ENCODE measurements around the gene DKKL1. TPM values are rescaled to one million over a fixed set of nuclear protein-coding genes. Genes with fewer than 3 reads are reported as not detected.

Gene DKKL1
- not detected for total RNA-seq
- not detected for polyA plus RNA-seq
- not detected for total RNA-seq

GRCh38 chr19:49363268-49364082, at the start of gene DKKL1:
TSS of gene DKKL1 (plus strand) at chr19:49363877. CDS start at chr19:49363999, 122 bp downstream.
- intact Hi-C loops (cut with micrococcal nuclease), result loop anchor here (1.0 to 5.0 kb wide), 3 partner anchors 32 to 80 kb away; no protein-coding TSS in a partner anchor
- Mint-ChIP-seq H3K4me3 (peak within 1 kb of the TSS in 1 of 10 donors; percentile 45), H3K27ac (peak within 1 kb of the TSS in 1 of 9 donors; percentile 70), H3K4me1 (peaks cover 5 to 21% (median 12%) of the 10 kb centered on the region in 7 donors), H3K9me3 (peaks cover 0 to 2% (median 0%) of the 10 kb centered on the region in 11 donors), H3K27me3 (peaks cover 0 to 36% (median 16%) of the 10 kb centered on the region in 5 donors), H3K36me3 (no peaks in the 10 kb centered on the region)
- H3K4me1 ChIP-seq (ENCODE audit: control insufficient read depth in 2 of 2, insufficient read depth in 2 of 2, low read length in 2 of 2), result peaks cover 11 to 28% of the 10 kb centered on the region in 2 donors
- no peaks in the 10 kb centered on the region for H3K36me3 ChIP-seq (ENCODE audit: control insufficient read depth in 2 of 3, insufficient read depth in 3 of 3, low read length in 3 of 3)
- H3K9me3 ChIP-seq (ENCODE audit: control insufficient read depth in 2 of 3, low read length in 3 of 3), result no peaks in the 10 kb centered on the region
- ChIA-PET POLR2A (interaction anchor here (0.6 kb wide), 2 partner anchors 200 to 270 kb away, joined by 4 to 6 read pairs; no protein-coding TSS in a partner anchor), CTCF (interaction anchor here (0.6 kb wide), 1 partner anchor 89 kb away, joined by 3 read pairs; no protein-coding TSS in a partner anchor)
- H3K4me3 ChIP-seq (ENCODE audit: low read length), result peak within 1 kb of the TSS; percentile 47
- DNase-seq, result peak; percentile 33 to 84 (median 62)
- peak; percentile 93 for ATAC-seq
- H3K27me3 ChIP-seq (ENCODE audit: control insufficient read depth in 2 of 2, insufficient read depth in 2 of 2, low read length in 2 of 2), result peaks cover 5 to 18% of the 10 kb centered on the region in 2 donors
- H3K27ac ChIP-seq (ENCODE audit: low read depth, low read length), result no peak within 1 kb of the TSS

DNA sequence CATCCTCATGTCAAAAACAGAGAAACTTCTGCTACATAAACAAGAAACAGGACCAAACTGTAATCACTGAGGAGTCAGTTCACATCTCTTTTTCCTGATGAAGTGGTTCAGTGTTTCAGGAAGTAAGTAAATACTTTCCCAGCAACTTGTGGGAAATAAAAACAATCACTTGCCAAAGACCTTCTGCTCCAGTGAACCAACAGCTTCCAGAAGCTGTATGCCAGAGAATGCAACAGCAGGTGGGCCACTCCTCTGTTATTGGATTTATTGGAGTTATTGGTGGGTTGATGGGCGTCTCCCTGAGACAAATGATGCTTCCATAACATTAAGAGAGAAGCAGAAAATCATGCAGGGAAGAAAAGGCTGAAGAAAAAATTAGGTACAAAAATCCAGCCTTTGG, 48.6 kb upstream of the DKKL1 start:
- H3K4me1 Mint-ChIP-seq, result peaks cover 5 to 25% (median 12%) of the 10 kb centered on the region in 7 donors
- peaks cover 0 to 18% (median 0%) of the 10 kb centered on the region in 3 experiments for H3K36me3 ChIP-seq (ENCODE audit: control insufficient read depth in 2 of 3, insufficient read depth in 3 of 3, low read length in 3 of 3)
- DNase-seq (no peak), ATAC-seq (no peak)
- peaks cover 0 to 23% (median 11%) of the 10 kb centered on the region in 11 donors for H3K9me3 Mint-ChIP-seq
- H3K27ac Mint-ChIP-seq, result no peak overlapping the region
- peaks cover 0 to 4% (median 0%) of the 10 kb centered on the region in 3 experiments for H3K9me3 ChIP-seq (ENCODE audit: control insufficient read depth in 2 of 3, low read length in 3 of 3)
- H3K27me3 ChIP-seq (ENCODE audit: control insufficient read depth in 2 of 2, insufficient read depth in 2 of 2, low read length in 2 of 2), result no peaks in the 10 kb centered on the region
- H3K4me1 ChIP-seq (ENCODE audit: control insufficient read depth in 2 of 2, insufficient read depth in 2 of 2, low read length in 2 of 2), result no peaks in the 10 kb centered on the region
- H3K27ac ChIP-seq (ENCODE audit: low read depth, low read length), result no peak overlapping the region
- peaks cover 0 to 2% (median 0%) of the 10 kb centered on the region in 5 donors for H3K27me3 Mint-ChIP-seq
- no peak overlapping the region for H3K4me3 Mint-ChIP-seq
- ChIA-PET POLR2A (no interaction called here), CTCF (interaction anchor here (1.6 kb wide), 1 partner anchor 14 kb away, joined by 4 read pairs; no protein-coding TSS in a partner anchor)
- intact Hi-C loops (cut with micrococcal nuclease), result no loop called here
- H3K4me3 ChIP-seq (ENCODE audit: low read length), result no peak overlapping the region
- H3K36me3 Mint-ChIP-seq, result peaks cover 4 to 55% (median 43%) of the 10 kb centered on the region in 5 donors

- H3K4me3 ChIP-seq (ENCODE audit: low read length), result no peak overlapping the region
- Mint-ChIP-seq H3K36me3 (peaks cover 4 to 48% (median 31%) of the 10 kb centered on the region in 5 donors), H3K4me1 (peaks cover 5 to 25% (median 12%) of the 10 kb centered on the region in 7 donors), H3K27me3 (peaks cover 0 to 2% (median 0%) of the 10 kb centered on the region in 5 donors), H3K9me3 (peaks cover 0 to 26% (median 13%) of the 10 kb centered on the region in 11 donors), H3K27ac (peak overlapping the region in 2 of 9 donors; percentile 6 to 13), H3K4me3 (no peak overlapping the region)
- intact Hi-C loops (cut with micrococcal nuclease), result no loop called here
- no peak for DNase-seq
- ChIA-PET POLR2A (interaction anchor here (0.5 kb wide), 1 partner anchor 255 kb away, joined by 7 read pairs; no protein-coding TSS in a partner anchor), CTCF (no interaction called here)
- H3K27me3 ChIP-seq (ENCODE audit: control insufficient read depth in 2 of 2, insufficient read depth in 2 of 2, low read length in 2 of 2), result no peaks in the 10 kb centered on the region
- peaks cover 0 to 4% (median 0%) of the 10 kb centered on the region in 3 experiments for H3K9me3 ChIP-seq (ENCODE audit: control insufficient read depth in 2 of 3, low read length in 3 of 3)
- no peak overlapping the region for H3K27ac ChIP-seq (ENCODE audit: low read depth, low read length)
- no peak for ATAC-seq
- no peaks in the 10 kb centered on the region for H3K4me1 ChIP-seq (ENCODE audit: control insufficient read depth in 2 of 2, insufficient read depth in 2 of 2, low read length in 2 of 2)
- peaks cover 0 to 7% (median 0%) of the 10 kb centered on the region in 3 experiments for H3K36me3 ChIP-seq (ENCODE audit: control insufficient read depth in 2 of 3, insufficient read depth in 3 of 3, low read length in 3 of 3)
These were observed 47.4 kb upstream of the DKKL1 start for GRCh38 chr19:49316284-49316683.

- ChIA-PET CTCF (interaction anchor here (0.6 to 1.5 kb wide), 4 partner anchors 10 to 50 kb away, joined by 3 to 6 read pairs (median 5); partner anchors contain the start of gene CD37), POLR2A (interaction anchor here (0.6 to 0.7 kb wide), 2 partner anchors 10 to 230 kb away, joined by 3 read pairs; no protein-coding TSS in a partner anchor)
- Mint-ChIP-seq H3K4me1 (peaks cover 5 to 27% (median 12%) of the 10 kb centered on the region in 7 donors), H3K27ac (no peak overlapping the region), H3K27me3 (peaks cover 0 to 2% (median 0%) of the 10 kb centered on the region in 5 donors), H3K4me3 (no peak overlapping the region), H3K9me3 (peaks cover 0 to 26% (median 13%) of the 10 kb centered on the region in 11 donors), H3K36me3 (peaks cover 4 to 48% (median 38%) of the 10 kb centered on the region in 5 donors)
- Histone ChIP-seq H3K27ac (ENCODE audit: low read depth, low read length) (no peak overlapping the region), H3K27me3 (ENCODE audit: control insufficient read depth in 2 of 2, insufficient read depth in 2 of 2, low read length in 2 of 2) (no peaks in the 10 kb centered on the region), H3K4me3 (ENCODE audit: low read length) (no peak overlapping the region), H3K36me3 (ENCODE audit: control insufficient read depth in 2 of 3, insufficient read depth in 3 of 3, low read length in 3 of 3) (peaks cover 0 to 4% (median 0%) of the 10 kb centered on the region in 3 experiments), H3K4me1 (ENCODE audit: control insufficient read depth in 2 of 2, insufficient read depth in 2 of 2, low read length in 2 of 2) (no peaks in the 10 kb centered on the region), H3K9me3 (ENCODE audit: control insufficient read depth in 2 of 3, low read length in 3 of 3) (peaks cover 0 to 4% (median 0%) of the 10 kb centered on the region in 3 experiments)
- intact Hi-C loops (cut with micrococcal nuclease), result no loop called here
- ATAC-seq (no peak), DNase-seq (no peak)
These were observed 45.4 kb upstream of the DKKL1 start for GRCh38 chr19:49318296-49318695.

GRCh38 chr19:49324801-49325576, 38.7 kb upstream of the DKKL1 start, which contains the start of gene SLC6A16:
TSS of gene SLC6A16 (minus strand) at chr19:49325191. CDS start at chr19:49311347, 13,844 bp downstream.
- peaks cover 0 to 10% (median 0%) of the 10 kb centered on the region in 3 experiments for H3K36me3 ChIP-seq (ENCODE audit: control insufficient read depth in 2 of 3, insufficient read depth in 3 of 3, low read length in 3 of 3)
- CTCF ChIA-PET, result interaction anchor here (1.5 kb wide), 1 partner anchor 23 kb away, joined by 3 read pairs; no protein-coding TSS in a partner anchor
- no peak for ATAC-seq
- no peak within 1 kb of the TSS for H3K4me3 ChIP-seq (ENCODE audit: low read length)
- H3K9me3 Mint-ChIP-seq, result peaks cover 0 to 7% (median 0%) of the 10 kb centered on the region in 11 donors
- H3K9me3 ChIP-seq (ENCODE audit: control insufficient read depth in 2 of 3, low read length in 3 of 3), result no peaks in the 10 kb centered on the region
- H3K27me3 Mint-ChIP-seq, result no peaks in the 10 kb centered on the region
- POLR2A ChIA-PET, result interaction anchor here (0.8 to 1.5 kb wide), 2 partner anchors 9 to 11 kb away, joined by 3 to 7 read pairs; no protein-coding TSS in a partner anchor
- H3K4me3 Mint-ChIP-seq, result no peak within 1 kb of the TSS
- H3K4me1 ChIP-seq (ENCODE audit: control insufficient read depth in 2 of 2, insufficient read depth in 2 of 2, low read length in 2 of 2), result no peaks in the 10 kb centered on the region
- peaks cover 14 to 27% (median 18%) of the 10 kb centered on the region in 7 donors for H3K4me1 Mint-ChIP-seq
- H3K27ac Mint-ChIP-seq, result no peak within 1 kb of the TSS
- no peak within 1 kb of the TSS for H3K27ac ChIP-seq (ENCODE audit: low read depth, low read length)
- H3K27me3 ChIP-seq (ENCODE audit: control insufficient read depth in 2 of 2, insufficient read depth in 2 of 2, low read length in 2 of 2), result no peaks in the 10 kb centered on the region
- no peak for DNase-seq
- H3K36me3 Mint-ChIP-seq, result peaks cover 6 to 32% (median 27%) of the 10 kb centered on the region in 5 donors
- intact Hi-C loops (cut with micrococcal nuclease), result loop anchor here in 1 of 2 donors (10.0 kb wide), 1 partner anchor 60 kb away; no protein-coding TSS in a partner anchor
